Measurements from ENCODE around the gene EBF3.

EBF3 gene

GRCh38 chr10:129962031-129962871, 1.8 kb downstream of the EBF3 start:
- no peak for TF ChIP-seq CTCF (conservative IDR thresholded peaks at IDR 0.05)

GRCh38 chr10:129961157-129961701, 2.8 kb downstream of the EBF3 start:
- TF ChIP-seq CTCF (conservative IDR thresholded peaks at IDR 0.05): no peak
- H3K27ac ChIP-seq: no peak overlapping the region

More at GRCh38 chr10:129962031-129962871, 1.8 kb downstream of the EBF3 start:
- peak overlapping the region; percentile 60 for H3K27ac ChIP-seq

GRCh38 chr10:129960481-129961156, 3.5 kb downstream of the EBF3 start:
- no peak overlapping the region for H3K27ac ChIP-seq
- TF ChIP-seq CTCF (conservative IDR thresholded peaks at IDR 0.05): no peak

- H3K27ac ChIP-seq: no peak overlapping the region
- no peak for TF ChIP-seq CTCF (conservative IDR thresholded peaks at IDR 0.05)
These were observed 4.3 kb downstream of the EBF3 start for GRCh38 chr10:129959544-129960480.

GRCh38 chr10:129958629-129959543, 5.2 kb downstream of the EBF3 start:
- no peak for TF ChIP-seq CTCF (conservative IDR thresholded peaks at IDR 0.05)
- H3K27ac ChIP-seq: no peak overlapping the region

- no peak overlapping the region for H3K27ac ChIP-seq
- TF ChIP-seq CTCF (conservative IDR thresholded peaks at IDR 0.05): no peak
These were observed 5.9 kb downstream of the EBF3 start for GRCh38 chr10:129958148-129958628.
